Testis (tissue), 2 donors: ENCODE results near the gene SOX21.

ENCODE experiments used
- POLR2A ChIP-seq: fragments of 450-650 bp; IDR thresholded peaks from one replicate; pipeline ENCODE4 v1.6.1; 2017; ENCODE audit warnings: antibody characterized with exemption, mild to moderate bottlenecking, moderate library complexity
- TF ChIP-seq, protein P1 (sequence below), 3 experiments: fragments of 450-650 bp in 2 of 3; fragments of 200-600 bp in 1 of 3; sonication (generic) in 1 of 3; IDR thresholded peaks; one replicate each; pipeline ENCODE4 v1.5.1; 2016 to 2019; ENCODE audit warnings: antibody characterized with exemption in 3 of 3, mild to moderate bottlenecking in 2 of 3, moderate library complexity in 1 of 3

DNA sequence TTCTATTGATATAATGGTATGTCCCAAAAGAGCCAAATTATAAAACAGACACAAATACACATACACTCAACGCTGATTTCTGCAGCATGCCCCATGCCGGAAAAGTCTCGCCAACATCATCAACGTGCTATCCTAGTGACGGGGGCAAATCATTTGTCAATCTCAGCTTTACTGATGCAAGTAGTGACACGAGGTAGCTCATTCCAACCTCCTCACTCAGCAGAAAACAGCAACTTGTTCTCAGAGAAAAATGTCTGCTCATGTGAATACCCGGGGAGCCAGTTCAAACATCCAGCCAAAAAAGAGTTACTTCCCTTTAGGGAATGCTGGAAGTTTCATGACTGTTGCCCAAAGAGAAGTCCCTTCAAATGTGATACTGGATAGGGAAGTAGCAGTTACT lies 46.3 kb downstream of the SOX21 start:
- TF ChIP-seq, protein P1, sequence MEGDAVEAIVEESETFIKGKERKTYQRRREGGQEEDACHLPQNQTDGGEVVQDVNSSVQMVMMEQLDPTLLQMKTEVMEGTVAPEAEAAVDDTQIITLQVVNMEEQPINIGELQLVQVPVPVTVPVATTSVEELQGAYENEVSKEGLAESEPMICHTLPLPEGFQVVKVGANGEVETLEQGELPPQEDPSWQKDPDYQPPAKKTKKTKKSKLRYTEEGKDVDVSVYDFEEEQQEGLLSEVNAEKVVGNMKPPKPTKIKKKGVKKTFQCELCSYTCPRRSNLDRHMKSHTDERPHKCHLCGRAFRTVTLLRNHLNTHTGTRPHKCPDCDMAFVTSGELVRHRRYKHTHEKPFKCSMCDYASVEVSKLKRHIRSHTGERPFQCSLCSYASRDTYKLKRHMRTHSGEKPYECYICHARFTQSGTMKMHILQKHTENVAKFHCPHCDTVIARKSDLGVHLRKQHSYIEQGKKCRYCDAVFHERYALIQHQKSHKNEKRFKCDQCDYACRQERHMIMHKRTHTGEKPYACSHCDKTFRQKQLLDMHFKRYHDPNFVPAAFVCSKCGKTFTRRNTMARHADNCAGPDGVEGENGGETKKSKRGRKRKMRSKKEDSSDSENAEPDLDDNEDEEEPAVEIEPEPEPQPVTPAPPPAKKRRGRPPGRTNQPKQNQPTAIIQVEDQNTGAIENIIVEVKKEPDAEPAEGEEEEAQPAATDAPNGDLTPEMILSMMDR (IDR thresholded peaks at IDR 0.05), result no peak
- TF ChIP-seq POLR2A, result no peak
